Panc1 (cell line): Measurements from ENCODE around the gene DSG4. TPM values are rescaled to one million over a fixed set of nuclear protein-coding genes. Genes with fewer than 3 reads are reported as not detected.

ENCODE experiments used
- ATAC-seq: fragments of 200-7000 bp; cut with Tn5 transposase; 2 replicates; pipeline ENCODE4 v1.9.1; 2020; ENCODE audit warnings: mild to moderate bottlenecking, moderate library complexity
- BruUV-seq: library from RNA; stranded (reverse); fragments of 400-500 nt; replicated peaks from 2 replicates; lab custom pipeline; 2021; lab: Mats Ljungman, UMichigan
- CTCF ChIA-PET: fragments of 300-600 bp; sonication (Branson Sonifier 250); formaldehyde crosslinking; loops from one replicate; lab custom pipeline; 2022; ENCODE audit warnings: antibody characterized with exemption; lab: Charles Lee
- POLR2A ChIA-PET: fragments of 300-600 bp; sonication (Branson Sonifier 250); formaldehyde crosslinking; loops from one replicate; lab custom pipeline; 2022; ENCODE audit warnings: antibody characterized with exemption; lab: Charles Lee
- DNase-seq: peaks from one replicate; pipeline ENCODE4 v3.0.0-alpha.2; 2010; ENCODE audit warnings: low read depth, low spot score
- H3K27ac ChIP-seq: 2 replicates; pipeline ENCODE4 v1.5.1; 2011; ENCODE audit warnings: mild to moderate bottlenecking, low read length, inconsistent platforms
- H3K27me3 ChIP-seq: fragments of 200-500 bp; sonication (Bioruptor generic); 2 replicates; pipeline ENCODE4 v1.6.0; 2014; ENCODE audit warnings: low read length, inconsistent platforms; ENCODE audit not compliant: control insufficient read depth, insufficient read depth
- H3K36me3 ChIP-seq: fragments of 200-500 bp; sonication (Bioruptor generic); 2 replicates; pipeline ENCODE4 v1.5.1; 2014; ENCODE audit warnings: inconsistent platforms, mild to moderate bottlenecking, low read length, moderate library complexity; ENCODE audit not compliant: control insufficient read depth, insufficient read depth
- H3K4me1 ChIP-seq: 2 replicates; pipeline ENCODE4 v1.5.1; 2011; ENCODE audit warnings: inconsistent platforms, mild to moderate bottlenecking, low read length, moderate library complexity; ENCODE audit not compliant: control insufficient read depth, insufficient read depth
- H3K4me3 ChIP-seq, 2 experiments: 2 replicates each; pipeline ENCODE4 v1.5.1; 2011 to 2012; ENCODE audit warnings: low read depth in 2 of 2, low read length in 2 of 2, mild to moderate bottlenecking in 2 of 2, inconsistent platforms in 1 of 2, moderate library complexity in 1 of 2
- H3K9me3 ChIP-seq: fragments of 200-500 bp; sonication (Bioruptor generic); 2 replicates; pipeline ENCODE4 v1.5.1; 2014; ENCODE audit warnings: low read depth, mild to moderate bottlenecking, inconsistent platforms, low read length, moderate library complexity; ENCODE audit not compliant: control insufficient read depth, insufficient read depth
- CTCF ChIP-seq: fragments of 450-650 bp; IDR thresholded peaks from 2 replicates; pipeline ENCODE4 v1.5.1; 2017; ENCODE audit warnings: mild to moderate bottlenecking
- POLR2AphosphoS5 ChIP-seq: IDR thresholded peaks from 2 replicates; pipeline ENCODE4 v1.6.1; 2012; ENCODE audit warnings: mild to moderate bottlenecking, low read depth, low read length, moderate library complexity
- REST ChIP-seq, 2 experiments: IDR thresholded peaks; 2 replicates each; pipeline ENCODE4 v1.6.1; 2011 to 2012; ENCODE audit warnings: low read depth in 2 of 2, control low read depth in 1 of 2, low read length in 1 of 2, mild to moderate bottlenecking in 1 of 2, moderate library complexity in 1 of 2; ENCODE audit not compliant: insufficient read depth in 1 of 2
- SIN3A ChIP-seq: IDR thresholded peaks from 2 replicates; pipeline ENCODE4 v1.6.1; 2012; ENCODE audit warnings: low read depth, mild to moderate bottlenecking, low read length, moderate library complexity, borderline replicate concordance; ENCODE audit not compliant: insufficient read depth
- TCF7L2 ChIP-seq: IDR thresholded peaks from 2 replicates; pipeline ENCODE4 v1.6.1; 2011; ENCODE audit warnings: mild to moderate bottlenecking, low read depth, low read length, inconsistent platforms
- in situ Hi-C: cut with HindIII; loops from 2 replicates; pipeline ENCODE4 v1.10.0; 2016; ENCODE audit warnings: low sequenced_read_pairs, low pct_unique_long_range_greater_than_20kb
- intact Hi-C: fragments of 100-400 bp; cut with micrococcal nuclease; formaldehyde crosslinking; loops from one replicate; pipeline ENCODE4 v1.10.0; 2022; ENCODE audit not compliant: unreplicated experiment
- total RNA-seq: library from RNA; stranded (reverse); gene quantifications from one replicate; pipeline ENCODE4 v1.2.1, GENCODE V29; 2021; ENCODE audit not compliant: unreplicated experiment

The DSG4 gene
- total RNA-seq, 1 experiment from 2014 or later = not detected

DNA sequence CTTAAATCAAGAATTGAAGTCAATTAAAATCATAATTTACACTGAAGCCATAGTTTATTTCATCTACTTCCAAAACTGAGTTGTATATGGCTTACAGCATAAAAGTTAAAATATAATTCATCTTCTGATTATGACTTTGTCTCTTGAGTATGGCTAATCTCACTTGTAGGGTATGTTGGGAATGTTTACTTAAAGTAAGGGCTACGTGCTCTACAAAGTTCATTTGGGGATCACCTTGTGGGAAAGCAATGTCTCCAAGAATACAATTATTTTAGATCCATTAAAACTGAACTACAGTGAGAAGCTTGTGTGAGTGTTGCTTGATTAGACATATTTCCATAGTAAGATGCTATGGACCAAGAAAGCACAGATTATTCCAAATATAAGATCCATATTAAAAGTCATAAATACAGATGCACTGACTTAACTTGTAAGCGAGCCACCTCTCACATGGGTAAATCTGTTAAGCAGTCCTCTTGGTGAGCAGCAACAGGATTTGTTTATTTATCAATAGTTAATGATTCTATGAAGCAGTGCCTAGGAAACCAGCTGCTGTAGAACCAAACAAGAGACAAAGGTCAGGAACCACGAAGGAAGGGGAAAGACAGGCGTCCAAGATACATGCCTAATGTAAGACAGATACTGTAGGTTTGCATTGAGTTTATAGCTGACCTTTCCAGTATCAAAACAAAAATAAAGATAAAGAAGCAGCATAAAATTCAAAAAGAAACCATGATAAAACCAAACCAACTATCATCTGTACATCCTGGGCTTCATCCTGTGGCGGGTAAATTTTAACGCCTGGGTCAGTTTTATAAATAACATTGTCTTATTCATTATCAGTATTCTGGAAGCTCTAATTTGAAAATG, 24.8 kb downstream of the DSG4 start:
- H3K27ac ChIP-seq = no peak overlapping the region
- H3K4me1 ChIP-seq = no peaks in the 10 kb centered on the region
- POLR2A ChIA-PET = no interaction called here
- no peak for TF ChIP-seq CTCF
- TF ChIP-seq SIN3A = no peak
- no peak for TF ChIP-seq TCF7L2
- TF ChIP-seq POLR2AphosphoS5 = no peak
- no peak for TF ChIP-seq REST (IDR thresholded peaks at IDR 0.05; ENCODE audit: insufficient read depth in 1 of 2, low read depth in 2 of 2, low read length in 1 of 2)
- DNase-seq (no peak), ATAC-seq (no peak)
- BruUV-seq = no TSS peak
- H3K27me3 ChIP-seq = no peaks in the 10 kb centered on the region
- in situ Hi-C loops (no loop called here), intact Hi-C loops (no loop called here)
- H3K36me3 ChIP-seq = no peaks in the 10 kb centered on the region
- CTCF ChIA-PET = interaction anchor here (0.7 kb wide), 1 partner anchor 257 kb away, joined by 3 read pairs; no protein-coding TSS in a partner anchor
- H3K9me3 ChIP-seq = no peaks in the 10 kb centered on the region
- H3K4me3 ChIP-seq = no peak overlapping the region

DNA sequence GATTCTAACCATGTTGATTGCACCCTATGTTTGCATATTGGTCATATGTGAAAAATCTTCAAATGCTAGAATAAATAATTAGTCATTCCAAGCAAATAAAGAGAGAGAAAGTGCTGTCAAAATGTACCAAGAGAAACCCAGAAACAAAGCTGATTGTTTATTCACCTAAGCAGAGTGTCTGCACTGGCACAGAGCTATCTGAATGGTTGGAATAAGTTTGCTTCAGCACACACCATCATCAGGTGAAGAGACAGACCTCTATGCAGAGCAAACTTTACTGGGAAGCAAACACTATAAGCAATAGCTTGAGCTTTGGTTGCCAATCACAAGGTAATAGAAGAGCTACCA, 25.4 kb downstream of the DSG4 start:
- no peak for TF ChIP-seq POLR2AphosphoS5
- no peak for TF ChIP-seq TCF7L2
- TF ChIP-seq SIN3A = no peak
- no peaks in the 10 kb centered on the region for H3K9me3 ChIP-seq
- intact Hi-C loops = no loop called here
- DNase-seq (no peak), ATAC-seq (no peak)
- no peaks in the 10 kb centered on the region for H3K27me3 ChIP-seq
- no TSS peak for BruUV-seq
- H3K4me3 ChIP-seq = no peak overlapping the region
- ChIA-PET POLR2A (no interaction called here), CTCF (no interaction called here)
- H3K36me3 ChIP-seq = no peaks in the 10 kb centered on the region
- in situ Hi-C loops = no loop called here
- no peak overlapping the region for H3K27ac ChIP-seq
- no peaks in the 10 kb centered on the region for H3K4me1 ChIP-seq

GRCh38 chr18:31403409-31403808, 26.8 kb downstream of the DSG4 start:
- ChIA-PET CTCF (no interaction called here), POLR2A (no interaction called here)
- Histone ChIP-seq H3K4me1 (no peaks in the 10 kb centered on the region), H3K36me3 (no peaks in the 10 kb centered on the region), H3K27me3 (no peaks in the 10 kb centered on the region), H3K27ac (no peak overlapping the region), H3K4me3 (no peak overlapping the region), H3K9me3 (no peaks in the 10 kb centered on the region)
- ATAC-seq (no peak), DNase-seq (no peak)
- in situ Hi-C loops (no loop called here), intact Hi-C loops (no loop called here)
- BruUV-seq = no TSS peak
- TF ChIP-seq POLR2AphosphoS5 (no peak), TCF7L2 (no peak), SIN3A (no peak), REST (IDR thresholded peaks at IDR 0.05; ENCODE audit: insufficient read depth in 1 of 2, low read depth in 2 of 2, low read length in 1 of 2) (no peak), CTCF (no peak)
